Measurements from ENCODE around the gene TSC1. TPM values are rescaled to one million over a fixed set of nuclear protein-coding genes. Genes with fewer than 3 reads are reported as not detected.
"Not testable (repeated sequence)": the region's sequence is repeated elsewhere in the genome, so short reads cannot be mapped to it uniquely, and the experiment has no call there.

Gene TSC1
- total and polyA plus RNA-seq, 7 donors, result 4.2 to 55.9 (median 35.3) TPM

DNA sequence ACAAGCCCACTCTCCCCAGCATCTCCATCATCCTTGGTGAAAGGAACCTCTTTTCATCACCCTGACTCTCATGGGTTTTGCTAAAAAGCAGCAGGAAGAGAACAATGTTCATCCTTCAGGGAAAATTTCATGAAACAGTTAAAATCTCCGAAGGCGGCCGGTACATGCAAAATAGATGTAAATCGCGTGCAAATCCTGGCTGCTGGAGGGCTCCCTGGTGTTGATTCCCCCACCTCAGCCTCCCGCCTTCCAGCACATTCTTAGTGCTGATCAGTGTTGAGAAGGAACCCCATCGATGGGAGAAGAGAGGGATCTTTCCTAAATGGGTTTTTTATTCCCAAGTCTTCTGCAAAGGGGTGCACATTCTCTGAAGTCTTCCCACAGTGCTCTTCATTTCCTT lies 25.4 kb upstream of the TSC1 start:
- no peaks in the 10 kb centered on the region for H3K9me3 ChIP-seq
- H3K27me3 ChIP-seq, result peaks cover 0 to 30% (median 13%) of the 10 kb centered on the region in 3 donors
- 81 to 87% methylated on average over 7 of the region's 7 CpGs for WGBS, 2 donors
- no peak overlapping the region for H3K4me3 ChIP-seq
- H3K27ac ChIP-seq, result no peak overlapping the region
- TF ChIP-seq, protein P1, sequence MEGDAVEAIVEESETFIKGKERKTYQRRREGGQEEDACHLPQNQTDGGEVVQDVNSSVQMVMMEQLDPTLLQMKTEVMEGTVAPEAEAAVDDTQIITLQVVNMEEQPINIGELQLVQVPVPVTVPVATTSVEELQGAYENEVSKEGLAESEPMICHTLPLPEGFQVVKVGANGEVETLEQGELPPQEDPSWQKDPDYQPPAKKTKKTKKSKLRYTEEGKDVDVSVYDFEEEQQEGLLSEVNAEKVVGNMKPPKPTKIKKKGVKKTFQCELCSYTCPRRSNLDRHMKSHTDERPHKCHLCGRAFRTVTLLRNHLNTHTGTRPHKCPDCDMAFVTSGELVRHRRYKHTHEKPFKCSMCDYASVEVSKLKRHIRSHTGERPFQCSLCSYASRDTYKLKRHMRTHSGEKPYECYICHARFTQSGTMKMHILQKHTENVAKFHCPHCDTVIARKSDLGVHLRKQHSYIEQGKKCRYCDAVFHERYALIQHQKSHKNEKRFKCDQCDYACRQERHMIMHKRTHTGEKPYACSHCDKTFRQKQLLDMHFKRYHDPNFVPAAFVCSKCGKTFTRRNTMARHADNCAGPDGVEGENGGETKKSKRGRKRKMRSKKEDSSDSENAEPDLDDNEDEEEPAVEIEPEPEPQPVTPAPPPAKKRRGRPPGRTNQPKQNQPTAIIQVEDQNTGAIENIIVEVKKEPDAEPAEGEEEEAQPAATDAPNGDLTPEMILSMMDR (IDR thresholded peaks at IDR 0.05), result no peak
- no peak for TF ChIP-seq POLR2A (IDR thresholded peaks at IDR 0.05)
- TF ChIP-seq EP300 (IDR thresholded peaks at IDR 0.05), result no peak
- no peak for TF ChIP-seq POLR2AphosphoS5 (IDR thresholded peaks at IDR 0.05)
- H3K36me3 ChIP-seq, result no peaks in the 10 kb centered on the region
- DNase-seq, result no peak
- peaks cover 0 to 8% (median 0%) of the 10 kb centered on the region in 4 donors for H3K4me1 ChIP-seq
- intact Hi-C loops (cut with DNase I), result no loop called here

DNA sequence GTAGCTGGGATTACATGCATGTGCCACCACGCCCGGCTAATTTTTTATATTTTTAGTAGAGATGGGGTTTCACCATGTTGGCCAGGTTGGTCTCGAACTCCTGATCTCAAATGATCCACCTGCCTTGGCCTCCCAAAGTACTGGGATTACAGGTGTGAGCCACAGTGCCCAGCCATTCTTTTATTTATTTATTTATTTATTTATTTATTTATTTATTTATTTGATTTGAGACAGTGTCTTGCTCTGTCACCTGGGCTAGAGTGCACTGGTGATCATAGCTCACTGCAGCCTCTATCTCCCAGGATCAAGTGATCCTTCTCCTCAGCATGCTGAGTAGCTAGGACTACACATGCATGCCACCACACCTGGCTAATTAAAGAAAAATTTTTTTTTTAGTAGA lies 23.5 kb upstream of the TSC1 start:
- WGBS, 2 donors, result 93 to 97% methylated on average over 3 of the region's 3 CpGs
- H3K27me3 ChIP-seq, result peaks cover 0 to 24% (median 9%) of the 10 kb centered on the region in 3 donors
- DNase-seq, result not testable (repeated sequence)

DNA sequence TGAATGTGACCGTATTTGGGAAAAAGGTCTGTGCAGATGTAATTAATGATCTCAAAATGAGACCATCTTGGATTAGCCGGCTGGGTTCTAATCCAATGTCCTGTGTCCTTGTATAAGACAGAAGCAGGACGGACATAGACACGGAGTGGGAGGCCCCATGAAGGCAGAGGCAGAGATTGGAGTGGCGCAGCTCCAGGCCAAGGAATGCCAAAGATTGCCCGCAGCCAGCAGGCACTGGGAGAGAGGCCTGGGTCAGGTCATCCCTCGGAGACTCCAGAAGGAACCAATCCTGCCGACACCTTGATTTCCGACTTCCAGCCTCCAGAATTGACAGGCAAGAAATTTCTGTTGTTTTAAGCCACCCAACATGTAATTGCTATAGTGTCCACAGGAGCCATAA lies 21.1 kb upstream of the TSC1 start:
- WGBS, 2 donors, result 92 to 93% methylated on average over 9 of the region's 9 CpGs
- TF ChIP-seq EP300 (IDR thresholded peaks at IDR 0.05), result no peak
- TF ChIP-seq POLR2AphosphoS5 (IDR thresholded peaks at IDR 0.05), result no peak
- TF ChIP-seq, protein P1 (IDR thresholded peaks at IDR 0.05), result no peak
- TF ChIP-seq POLR2A (IDR thresholded peaks at IDR 0.05), result no peak
- H3K9me3 ChIP-seq, result no peaks in the 10 kb centered on the region
- no peak for DNase-seq
- H3K27ac ChIP-seq, result no peak overlapping the region
- H3K4me1 ChIP-seq, result no peaks in the 10 kb centered on the region
- intact Hi-C loops (cut with DNase I), result no loop called here
- H3K36me3 ChIP-seq, result no peaks in the 10 kb centered on the region
- no peak overlapping the region for H3K4me3 ChIP-seq
- H3K27me3 ChIP-seq, result peaks cover 0 to 13% (median 8%) of the 10 kb centered on the region in 3 donors

More for the DNA sequence above, 23.5 kb upstream of the TSC1 start:
- H3K4me1 ChIP-seq; H3K27ac ChIP-seq; H3K9me3 ChIP-seq; intact Hi-C loops (cut with DNase I); H3K4me3 ChIP-seq; H3K36me3 ChIP-seq: not testable (repeated sequence)

DNA sequence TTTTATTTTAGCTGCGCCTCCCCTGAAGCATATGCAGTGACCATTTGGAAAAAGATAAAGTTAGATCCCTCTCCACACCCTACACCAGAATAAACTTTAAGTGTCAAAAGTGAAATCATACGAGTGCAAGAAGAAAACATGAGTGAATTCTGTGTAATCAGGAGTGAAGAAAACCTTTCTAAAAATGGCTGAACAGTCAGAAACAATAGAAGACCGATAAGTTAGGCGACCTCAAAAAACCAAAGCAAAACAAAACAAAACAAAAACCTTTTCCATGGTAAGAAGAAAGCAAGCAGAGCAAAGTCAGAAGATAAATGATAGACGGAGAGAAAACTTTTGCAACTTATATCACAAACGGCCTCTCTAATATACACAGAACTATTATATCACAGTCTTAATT lies 16.6 kb upstream of the TSC1 start:
- no peaks in the 10 kb centered on the region for H3K9me3 ChIP-seq
- no peaks in the 10 kb centered on the region for H3K36me3 ChIP-seq
- 85 to 87% methylated on average over 6 of the region's 6 CpGs for WGBS, 2 donors
- no peak overlapping the region for H3K4me3 ChIP-seq
- intact Hi-C loops (cut with DNase I), result no loop called here
- TF ChIP-seq POLR2AphosphoS5 (IDR thresholded peaks at IDR 0.05), result no peak
- no peak for TF ChIP-seq POLR2A (IDR thresholded peaks at IDR 0.05)
- no peak for TF ChIP-seq EP300 (IDR thresholded peaks at IDR 0.05)
- TF ChIP-seq, protein P1 (IDR thresholded peaks at IDR 0.05), result no peak
- no peaks in the 10 kb centered on the region for H3K27me3 ChIP-seq
- DNase-seq, result no peak
- H3K27ac ChIP-seq, result no peak overlapping the region
- no peaks in the 10 kb centered on the region for H3K4me1 ChIP-seq

DNA sequence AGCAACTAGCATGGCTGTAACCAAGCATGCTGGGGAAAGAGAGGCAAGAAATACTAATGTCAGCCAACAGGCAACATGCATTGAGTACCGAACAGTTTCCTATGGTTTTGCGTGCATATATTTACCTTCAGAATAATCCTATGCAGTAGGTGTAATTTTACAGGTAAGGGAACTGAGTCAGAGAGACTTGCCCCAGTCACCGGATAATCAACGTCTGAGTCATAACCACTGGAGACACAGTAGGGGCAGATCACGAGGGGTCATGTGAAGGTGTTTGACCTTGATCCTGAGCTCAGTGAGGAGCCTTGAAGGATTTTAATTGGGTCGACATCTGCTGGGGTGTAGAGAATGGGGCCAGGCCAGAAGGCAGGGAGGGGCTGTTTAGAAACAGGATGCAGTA lies 13.4 kb upstream of the TSC1 start:
- 87 to 90% methylated on average over 6 of the region's 6 CpGs for WGBS, 2 donors
- no peak for DNase-seq
- no peak overlapping the region for H3K27ac ChIP-seq
- no peak overlapping the region for H3K4me3 ChIP-seq
- no peaks in the 10 kb centered on the region for H3K27me3 ChIP-seq
- peaks cover 0 to 8% (median 1%) of the 10 kb centered on the region in 4 donors for H3K9me3 ChIP-seq
- intact Hi-C loops (cut with DNase I), result loop anchor here (1.0 kb wide), 1 partner anchor 26 kb away; no protein-coding TSS in a partner anchor
- H3K36me3 ChIP-seq, result no peaks in the 10 kb centered on the region
- H3K4me1 ChIP-seq, result no peaks in the 10 kb centered on the region
- TF ChIP-seq, protein P1 (IDR thresholded peaks at IDR 0.05), result no peak
